PC-3 (cell line): ENCODE data around the gene NUPR1.

Experiments
- EZH2 ChIP-seq: fragments of 300-600 bp; sonication (generic); IDR thresholded peaks from one replicate; pipeline ENCODE4 v1.6.1; 2017; ENCODE audit warnings: antibody characterized with exemption, mild to moderate bottlenecking, low read length; ENCODE audit not compliant: unreplicated experiment
- EZH2phosphoT487 ChIP-seq: fragments of 300-600 bp; sonication (generic); IDR thresholded peaks from 2 replicates; pipeline ENCODE4 v1.6.1; 2018; ENCODE audit warnings: mild to moderate bottlenecking, antibody characterized with exemption, low read length, borderline replicate concordance

- no peak for TF ChIP-seq EZH2
- no peak for TF ChIP-seq EZH2phosphoT487
Measured at GRCh38 chr16:28569021-28569420, 30.2 kb upstream of the NUPR1 start.
